HepG2 (cell line): ENCODE results near the gene TMEM108. TPM values are rescaled to one million over a fixed set of nuclear protein-coding genes. Genes with fewer than 3 reads are reported as not detected.

ENCODE experiments used
- ATAC-seq: fragments of 200-7000 bp; cut with Tn5 transposase; 3 replicates; pipeline ENCODE4 v1.9.1; 2020; ENCODE audit warnings: mild to moderate bottlenecking, moderate library complexity
- BruUV-seq: library from RNA; stranded (reverse); fragments of 400-500 nt; replicated peaks from 2 replicates; lab custom pipeline; 2021; lab: Mats Ljungman, UMichigan
- CTCF ChIA-PET: fragments of 300-600 bp; formaldehyde crosslinking; extraction: SDS; loops from one replicate; lab custom pipeline; 2021; ENCODE audit warnings: low total read pairs, inconsistent platforms, low intra/inter-chr PET ratio; lab: Yijun Ruan, JAX
- POLR2A ChIA-PET: fragments of 350-600 bp; sonication (Branson Sonifier 250); formaldehyde crosslinking; loops from one replicate; lab custom pipeline; 2020; ENCODE audit warnings: antibody characterized with exemption, inconsistent platforms; lab: Yijun Ruan, JAX
- DNase-seq: peaks from one replicate; pipeline ENCODE4 v3.0.0-alpha.2; 2015; ENCODE audit warnings: low spot score
- FAIRE-seq: peaks from 3 replicates; lab custom pipeline; 2011; peaks lifted over from hg19 to GRCh38; lab: Jason Lieb, UNC
- H2AFZ ChIP-seq: one replicate; pipeline ENCODE4 v1.6.1; 2011; ENCODE audit warnings: low read length, inconsistent platforms
- H3K27ac ChIP-seq: fragments of 300-600 bp; 3 replicates; pipeline ENCODE4 v1.8.0; 2011; ENCODE audit warnings: mixed run types, mild to moderate bottlenecking, mixed read lengths, low read length, inconsistent platforms; ENCODE audit not compliant: insufficient read depth; ENCODE audit errors: extremely low read length
- H3K27me3 ChIP-seq, 2 experiments: fragments of 200-600 bp in 1 of 2; 2 replicates in 1 of 2; 3 replicates in 1 of 2; pipeline versions ENCODE4 v1.6.0 to v1.8.0; 2011; ENCODE audit warnings: low read length in 2 of 2, mild to moderate bottlenecking in 2 of 2, moderate library complexity in 2 of 2, inconsistent platforms in 1 of 2; ENCODE audit not compliant: insufficient read depth in 2 of 2, control insufficient read depth in 1 of 2
- H3K36me3 ChIP-seq, 2 experiments: fragments of 200-600 bp in 1 of 2; replicated peaks in 1 of 2; 2 replicates in 1 of 2; 3 replicates in 1 of 2; pipeline versions ENCODE4 v1.5.1 to v1.8.0; 2011; ENCODE audit warnings: low read length in 2 of 2, inconsistent platforms in 1 of 2; ENCODE audit not compliant: insufficient read depth in 2 of 2, control insufficient read depth in 1 of 2
- H3K4me1 ChIP-seq: 2 replicates; pipeline ENCODE4 v1.5.1; 2012; ENCODE audit warnings: low read length, inconsistent platforms; ENCODE audit not compliant: insufficient read depth
- H3K4me2 ChIP-seq: 2 replicates; pipeline ENCODE4 v1.6.0; 2011; ENCODE audit warnings: low read depth, low read length, inconsistent platforms
- H3K4me3 ChIP-seq, 3 experiments: fragments of 200-600 bp in 1 of 3; sonication (generic), shearing (Covaris generic) in 1 of 3; replicated peaks in 1 of 3; 2 replicates each; pipeline ENCODE4 v1.5.1; 2011 to 2016; ENCODE audit warnings: low read length in 3 of 3, inconsistent platforms in 2 of 3, low read depth in 2 of 3, mild to moderate bottlenecking in 2 of 3, control low read depth in 1 of 3, mixed read lengths in 1 of 3; ENCODE audit not compliant: insufficient read depth in 1 of 3
- H3K79me2 ChIP-seq: one replicate; pipeline ENCODE4 v1.6.1; 2011; ENCODE audit warnings: low read length, inconsistent platforms; ENCODE audit not compliant: insufficient read depth
- H3K9ac ChIP-seq: 2 replicates; pipeline ENCODE4 v1.6.0; 2011; ENCODE audit warnings: mild to moderate bottlenecking, low read depth, low read length, inconsistent platforms; ENCODE audit not compliant: insufficient read depth
- H3K9me3 ChIP-seq: 2 replicates; pipeline ENCODE4 v1.5.1; 2012; ENCODE audit warnings: mild to moderate bottlenecking, low read length
- H4K20me1 ChIP-seq: 2 replicates; pipeline ENCODE4 v1.6.0; 2011; ENCODE audit warnings: inconsistent platforms, mild to moderate bottlenecking, low read length, moderate library complexity; ENCODE audit not compliant: insufficient read depth
- CREM ChIP-seq, 2 experiments: sonication (generic) in 1 of 2; formaldehyde crosslinking in 1 of 2; IDR thresholded peaks; 2 replicates each; pipeline versions ENCODE4 v1.4.0 to v1.6.1; 2016 to 2020; ENCODE audit warnings: antibody characterized with exemption in 1 of 2, mild to moderate bottlenecking in 1 of 2, missing genetic modification reagents in 1 of 2
- KLF15 ChIP-seq: sonication (generic); formaldehyde crosslinking; IDR thresholded peaks from 2 replicates; pipeline ENCODE4 v1.8.1; 2023; ENCODE audit warnings: borderline replicate concordance, mild to moderate bottlenecking, inconsistent platforms, missing genetic modification reagents, mixed read lengths
- MEIS1 ChIP-seq: sonication (generic); formaldehyde crosslinking; IDR thresholded peaks from 2 replicates; pipeline ENCODE4 v1.9.0; 2021; ENCODE audit warnings: mild to moderate bottlenecking, missing genetic modification reagents, moderate library complexity, borderline replicate concordance
- NFYB ChIP-seq: sonication (generic); formaldehyde crosslinking; IDR thresholded peaks from 2 replicates; pipeline ENCODE4 v1.4.0; 2020; ENCODE audit warnings: missing genetic modification reagents
- RBAK ChIP-seq: sonication (generic); formaldehyde crosslinking; IDR thresholded peaks from 2 replicates; pipeline ENCODE4 v1.5.1; 2020; ENCODE audit warnings: mild to moderate bottlenecking, missing genetic modification reagents
- RFX1 ChIP-seq: fragments of 450-650 bp; IDR thresholded peaks from 2 replicates; pipeline ENCODE4 v1.6.1; 2017
- ZBTB8A ChIP-seq: sonication (generic); formaldehyde crosslinking; IDR thresholded peaks from 2 replicates; pipeline ENCODE4 v1.4.0; 2020; ENCODE audit warnings: mild to moderate bottlenecking, low read depth, missing genetic modification reagents, borderline replicate concordance
- WGBS: methylation state at CpG from one replicate; pipeline ENCODE4 v1.1.6; 2017; ENCODE audit warnings: low lambda C conversion rate; 5-methylcytosine and 5-hydroxymethylcytosine counted together
- in situ Hi-C: cut with HindIII; loops from 2 replicates; pipeline ENCODE4 v1.10.0; 2017; ENCODE audit warnings: low pct_unique_long_range_greater_than_20kb; ENCODE audit not compliant: extremely low pct_ligation_motif_present
- intact Hi-C: fragments of 100-400 bp; cut with micrococcal nuclease; formaldehyde crosslinking; loops from one replicate; pipeline ENCODE4 v1.10.0; 2022; ENCODE audit not compliant: unreplicated experiment
- polyA plus RNA-seq, 8 experiments: library from polyadenylated mRNA; depleted of rRNA in 3 of 8; stranded (reverse) in 7 of 8; unstranded in 1 of 8; fragments of >200 nt; fragmentation: Illumina TruSeq in 4 of 8; extraction: Trizol in 4 of 8; gene quantifications; 2 replicates each; pipeline versions ENCODE4 v1.2.1 to v1.2.3, GENCODE V29; 2011 to 2016; ENCODE audit warnings: low read depth in 4 of 8, missing spikeins in 1 of 8, mixed read lengths in 1 of 8; ENCODE audit not compliant: insufficient read depth in 1 of 8
- total RNA-seq, 5 experiments: library from RNA; depleted of rRNA; stranded (reverse); fragments of >200 nt; fragmentation: Illumina TruSeq; extraction: Trizol; gene quantifications; 2 replicates each; pipeline ENCODE4 v1.2.3, GENCODE V29; 2016; ENCODE audit warnings: low read depth in 1 of 5
- TF ChIP-seq, protein P1 (sequence below): sonication (generic); formaldehyde crosslinking; IDR thresholded peaks from 2 replicates; pipeline ENCODE4 v1.4.0; 2020; ENCODE audit warnings: missing genetic modification reagents
- TF ChIP-seq, protein P2 (sequence below): IDR thresholded peaks from 2 replicates; pipeline ENCODE4 v1.6.1; 2018; ENCODE audit warnings: missing genetic modification reagents

The TMEM108 gene
- total and polyA plus RNA-seq, 2 of the 13 experiments (the other 11 are each of a cell fraction or from before 2014, with no cell fraction given), result not detected

DNA sequence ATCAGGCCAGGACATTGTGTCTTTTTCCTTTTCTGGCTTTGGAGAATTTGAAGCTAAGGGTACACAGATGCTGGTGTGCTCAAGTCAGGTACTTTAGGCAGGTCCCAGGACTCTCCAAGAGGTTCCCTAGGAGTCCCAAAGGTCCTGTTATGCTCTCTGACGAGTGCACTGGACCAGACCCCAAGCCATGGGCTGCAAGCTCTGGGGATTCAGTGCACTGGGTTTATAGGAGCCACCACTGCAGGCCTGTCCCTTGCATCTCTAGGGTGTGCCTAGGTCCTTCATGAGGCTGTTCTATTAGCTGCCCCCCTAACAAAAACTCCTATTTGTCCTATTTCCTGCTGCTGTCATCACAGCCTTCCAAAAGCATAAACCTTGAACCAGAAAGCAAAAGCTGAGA is 329.8 kb downstream of the TMEM108 start:
- FAIRE-seq (no peak), ATAC-seq (no peak), DNase-seq (no peak)
- Histone ChIP-seq H3K9me3 (no peaks in the 10 kb centered on the region), H3K27me3 (no peaks in the 10 kb centered on the region; a peak in 2 of 5 replicates), H4K20me1 (no peaks in the 10 kb centered on the region), H3K79me2 (no peaks in the 10 kb centered on the region), H3K27ac (no peak overlapping the region), H3K9ac (no peak overlapping the region), H3K4me1 (no peaks in the 10 kb centered on the region), H3K36me3 (no peaks in the 10 kb centered on the region), H2AFZ (no peak overlapping the region), H3K4me2 (no peak overlapping the region), H3K4me3 (no peak overlapping the region)
- BruUV-seq, result no TSS peak
- in situ Hi-C loops, result no loop called here
- WGBS, result no CpG with 5 or more reads among the region's 1 CpG
- POLR2A ChIA-PET, result no interaction called here
- CTCF ChIA-PET, result no interaction called here
- TF ChIP-seq, protein P1, sequence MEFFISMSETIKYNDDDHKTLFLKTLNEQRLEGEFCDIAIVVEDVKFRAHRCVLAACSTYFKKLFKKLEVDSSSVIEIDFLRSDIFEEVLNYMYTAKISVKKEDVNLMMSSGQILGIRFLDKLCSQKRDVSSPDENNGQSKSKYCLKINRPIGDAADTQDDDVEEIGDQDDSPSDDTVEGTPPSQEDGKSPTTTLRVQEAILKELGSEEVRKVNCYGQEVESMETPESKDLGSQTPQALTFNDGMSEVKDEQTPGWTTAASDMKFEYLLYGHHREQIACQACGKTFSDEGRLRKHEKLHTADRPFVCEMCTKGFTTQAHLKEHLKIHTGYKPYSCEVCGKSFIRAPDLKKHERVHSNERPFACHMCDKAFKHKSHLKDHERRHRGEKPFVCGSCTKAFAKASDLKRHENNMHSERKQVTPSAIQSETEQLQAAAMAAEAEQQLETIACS (CRISPR knock-in tag), result no peak
- TF ChIP-seq RBAK (CRISPR knock-in tag) (no peak), KLF15 (CRISPR knock-in tag) (no peak)
- intact Hi-C loops, result no loop called here

DNA sequence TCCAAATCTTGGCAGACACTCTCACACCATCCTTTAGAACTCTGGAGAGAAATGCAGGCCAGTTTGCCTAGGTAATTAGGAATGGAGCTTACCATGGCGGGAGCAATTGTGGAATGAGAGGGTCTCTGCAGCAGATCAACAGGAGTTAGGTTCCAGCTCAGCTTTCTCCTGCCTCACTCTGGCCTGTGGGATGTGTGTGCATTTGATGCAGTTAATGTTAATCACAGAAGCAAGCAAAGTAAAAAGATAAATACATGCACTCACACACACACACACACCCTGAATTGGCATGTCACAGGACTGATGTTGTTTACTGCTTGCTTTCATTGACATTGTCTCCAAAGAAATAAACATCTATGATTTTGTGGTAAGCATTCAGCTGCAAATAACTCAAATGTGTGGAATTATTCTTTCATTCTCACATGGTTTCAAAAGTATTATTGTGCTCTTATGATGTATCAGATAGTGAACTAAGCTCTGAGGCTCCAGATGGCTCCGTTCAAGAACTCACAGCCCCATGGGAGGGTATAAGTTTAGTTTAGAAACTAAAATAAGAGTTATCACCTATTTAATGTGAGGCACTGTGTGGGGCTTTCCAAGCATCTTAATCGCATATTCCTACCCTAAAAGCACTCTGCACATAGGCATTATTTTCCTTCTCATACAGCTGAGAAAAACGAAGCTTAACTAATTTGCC is 330.3 kb downstream of the TMEM108 start:
- CTCF ChIA-PET, result no interaction called here
- FAIRE-seq, result no peak

More for the DNA sequence above, 330.3 kb downstream of the TMEM108 start:
- in situ Hi-C loops, result no loop called here
- no peaks in the 10 kb centered on the region for H3K79me2 ChIP-seq
- H3K9ac ChIP-seq, result no peak overlapping the region
- 21% methylated on average over 4 of the region's 4 CpGs for whole genome bisulfite sequencing
- no peaks in the 10 kb centered on the region for H3K9me3 ChIP-seq
- no peak for ATAC-seq
- H3K4me2 ChIP-seq, result no peak overlapping the region
- no peaks in the 10 kb centered on the region for H4K20me1 ChIP-seq
- TF ChIP-seq NFYB (CRISPR knock-in tag), result no peak
- TF ChIP-seq, protein P2, sequence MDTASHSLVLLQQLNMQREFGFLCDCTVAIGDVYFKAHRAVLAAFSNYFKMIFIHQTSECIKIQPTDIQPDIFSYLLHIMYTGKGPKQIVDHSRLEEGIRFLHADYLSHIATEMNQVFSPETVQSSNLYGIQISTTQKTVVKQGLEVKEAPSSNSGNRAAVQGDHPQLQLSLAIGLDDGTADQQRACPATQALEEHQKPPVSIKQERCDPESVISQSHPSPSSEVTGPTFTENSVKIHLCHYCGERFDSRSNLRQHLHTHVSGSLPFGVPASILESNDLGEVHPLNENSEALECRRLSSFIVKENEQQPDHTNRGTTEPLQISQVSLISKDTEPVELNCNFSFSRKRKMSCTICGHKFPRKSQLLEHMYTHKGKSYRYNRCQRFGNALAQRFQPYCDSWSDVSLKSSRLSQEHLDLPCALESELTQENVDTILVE (CRISPR knock-in tag), result no peak
- TF ChIP-seq RFX1, result no peak
- TF ChIP-seq CREM (IDR thresholded peaks at IDR 0.05), result no peak
- TF ChIP-seq CREM (CRISPR knock-in tag; IDR thresholded peaks at IDR 0.05), result no peak
- no peak for TF ChIP-seq ZBTB8A (CRISPR knock-in tag)
- TF ChIP-seq MEIS1, result no peak
- TF ChIP-seq, all 625 proteins: peak for 0
- Histone ChIP-seq H3K27ac (no peak overlapping the region), H3K36me3 (no peaks in the 10 kb centered on the region), H3K4me3 (no peak overlapping the region), H3K27me3 (no peaks in the 10 kb centered on the region; a peak in 2 of 5 replicates), H3K4me1 (no peaks in the 10 kb centered on the region), H2AFZ (no peak overlapping the region)
- BruUV-seq, result no TSS peak
- POLR2A ChIA-PET, result no interaction called here
- intact Hi-C loops, result no loop called here
- DNase-seq, result no peak
